Skin of body (tissue), 2 donors: ENCODE measurements around the gene CLMP. TPM values are rescaled to one million over a fixed set of nuclear protein-coding genes. Genes with fewer than 3 reads are reported as not detected.

Source experiments
- DNase-seq: peaks from one replicate; lab custom pipeline; 2025; lab: John Stamatoyannopoulos, UW
- total RNA-seq: library from RNA; depleted of rRNA; stranded (reverse); fragments of >200 nt; gene quantifications from one replicate; pipeline ENCODE4 v1.2.3, GENCODE V29; 2014

Gene CLMP
- total RNA-seq, 1 donor from 2014 or later, result 29.2 TPM

DNA sequence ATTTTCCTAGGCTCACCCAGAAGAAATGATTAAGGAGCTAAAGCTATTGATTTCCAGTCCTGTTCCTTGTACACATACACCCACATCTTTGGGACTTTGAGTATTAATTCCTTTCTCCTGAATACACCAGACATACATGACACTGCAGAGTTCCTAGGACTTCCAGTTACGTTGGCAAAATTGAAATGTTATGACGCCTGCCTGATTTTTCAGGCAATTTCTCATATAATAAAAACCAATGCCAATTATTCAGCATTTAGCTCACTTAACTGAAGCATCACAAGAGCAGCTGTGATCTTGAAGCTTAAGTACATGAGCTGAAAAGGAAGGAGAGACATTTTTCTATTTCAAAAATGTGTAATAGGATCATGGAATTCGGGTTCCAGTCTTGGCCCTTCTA lies 4.5 kb downstream of the CLMP start:
- peak; percentile 44 for DNase-seq

DNA sequence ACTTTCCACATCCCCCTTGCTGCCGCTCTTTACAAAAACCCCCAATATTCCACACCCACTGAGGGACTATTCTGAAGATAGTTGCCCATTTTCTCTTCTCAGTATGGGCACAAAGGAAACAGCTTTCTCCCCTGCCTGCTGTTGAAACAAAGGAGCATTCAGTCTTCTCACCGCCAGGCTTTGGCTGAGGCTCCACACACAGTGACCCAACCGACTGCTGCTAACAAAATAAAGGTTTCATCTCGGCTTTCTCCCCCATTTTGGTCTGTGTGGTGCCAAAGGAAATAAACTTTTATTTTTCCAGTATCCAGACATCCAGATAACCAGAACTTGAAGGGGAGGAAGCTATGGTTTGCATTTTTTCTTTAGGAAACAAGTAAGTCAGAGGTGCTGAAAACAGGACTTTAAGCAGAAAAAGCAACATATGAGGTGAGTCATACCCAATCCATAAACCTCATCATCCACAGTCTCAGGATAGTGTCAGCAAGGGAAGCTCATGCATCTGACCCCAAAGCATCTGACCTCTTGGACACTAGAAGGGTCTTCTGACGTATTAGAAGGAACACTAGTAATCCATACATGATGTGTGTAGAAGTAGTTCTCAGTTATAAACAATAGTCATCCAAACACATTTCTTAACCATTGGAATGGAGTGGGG lies 6.4 kb downstream of the CLMP start:
- peak; percentile 15 for DNase-seq

DNA sequence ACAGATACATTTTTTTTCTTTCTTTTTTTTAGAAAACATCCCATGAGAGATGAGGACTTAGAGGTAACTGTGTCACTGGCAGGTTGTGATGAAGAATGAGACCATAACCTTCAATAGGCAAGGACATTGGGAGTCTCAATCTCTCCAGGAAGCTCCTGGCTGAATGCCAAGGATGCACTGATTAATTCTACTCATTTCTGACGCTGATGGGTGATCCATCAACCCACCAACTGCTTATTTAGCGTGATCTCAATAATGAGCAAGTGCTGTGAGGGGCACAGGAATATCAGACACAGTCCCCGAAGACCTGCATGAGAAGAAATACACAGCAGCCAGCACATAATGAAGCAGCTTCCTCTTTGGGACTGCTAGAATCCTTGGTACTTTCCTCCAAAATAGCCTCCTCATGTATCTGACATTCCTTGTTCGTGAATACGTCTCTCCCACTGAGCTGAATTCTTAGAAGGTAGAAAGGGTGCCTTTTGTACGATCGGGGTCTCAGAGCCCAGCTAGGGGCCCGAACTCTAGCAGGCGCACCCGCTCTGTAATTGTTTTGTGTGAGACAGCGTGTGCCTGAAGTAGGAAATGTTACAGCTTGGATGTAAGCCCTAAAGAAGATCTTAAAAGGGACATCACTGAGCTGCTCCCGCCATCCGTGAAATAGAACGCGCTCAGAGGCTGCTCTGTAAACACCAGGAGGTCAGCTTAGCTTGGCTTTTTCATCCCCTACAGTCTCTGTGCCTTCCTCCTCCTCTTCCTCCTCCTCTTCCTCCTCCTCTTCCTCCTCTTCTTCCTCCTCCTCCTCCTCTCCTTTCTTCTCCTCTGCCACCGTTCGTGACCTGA lies 7.2 kb downstream of the CLMP start:
- no peak for DNase-seq

GRCh38 chr11:123187248-123187647 lies 7.8 kb downstream of the CLMP start:
- DNase-seq, result no peak

DNA sequence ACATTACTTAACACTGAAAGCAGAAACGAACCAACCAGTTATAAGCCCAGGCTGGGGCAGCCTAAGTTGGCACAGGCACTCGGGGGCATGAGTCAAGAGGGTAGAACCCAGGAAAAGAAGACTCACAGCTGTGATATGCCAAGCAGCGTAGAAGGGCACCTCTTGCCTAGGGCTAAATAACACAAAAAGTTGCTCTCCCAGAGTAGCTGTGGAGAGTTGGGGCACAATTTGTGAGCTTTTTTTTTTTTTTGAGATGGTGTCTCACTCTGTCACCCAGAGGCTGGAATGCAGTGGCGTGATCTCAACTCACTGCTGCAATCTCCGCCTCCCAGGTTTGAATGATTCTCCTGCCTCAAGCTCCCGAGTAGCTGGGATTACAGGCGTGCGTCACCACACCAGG lies 8.8 kb downstream of the CLMP start:
- no peak for DNase-seq

DNA sequence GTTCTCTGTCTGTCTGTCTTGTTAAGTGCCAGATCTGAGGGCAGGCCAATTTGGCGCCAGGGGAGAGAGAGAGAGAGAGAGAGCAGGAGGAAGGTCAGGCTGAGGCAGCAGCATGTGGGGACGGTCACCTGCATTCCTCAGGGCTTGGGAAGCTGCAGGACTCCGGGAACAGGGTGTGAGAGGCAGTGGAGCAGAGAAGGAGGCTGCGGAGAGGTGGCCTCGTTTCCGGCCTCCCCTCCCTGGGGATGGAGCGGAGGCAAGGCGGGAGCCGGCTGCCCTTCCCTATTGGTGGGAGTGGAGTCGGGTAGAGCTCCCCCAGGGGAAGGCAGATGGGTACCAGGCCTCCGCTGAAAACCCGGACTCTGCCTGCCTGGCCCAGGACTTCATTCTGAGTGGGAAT lies 9.7 kb downstream of the CLMP start:
- DNase-seq, result no peak

DNA sequence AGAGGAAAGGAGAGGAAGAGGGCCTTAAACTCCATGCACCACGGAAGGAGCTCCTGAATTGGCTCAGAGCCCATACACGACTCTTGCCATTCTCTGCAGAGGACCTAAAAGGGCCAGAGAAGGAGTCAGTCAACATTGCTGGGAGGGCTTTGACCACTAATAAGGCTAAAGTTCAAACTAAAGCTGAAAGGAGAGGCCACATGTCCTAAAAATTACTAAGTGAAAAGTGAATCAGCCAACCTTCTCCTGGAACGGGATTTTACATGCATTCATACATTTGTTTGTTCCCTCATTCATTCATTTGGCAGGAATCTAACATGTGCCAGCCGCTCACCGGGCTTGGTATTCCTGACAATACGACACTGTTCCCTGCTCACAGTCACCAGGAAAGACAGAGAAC lies 10.5 kb downstream of the CLMP start:
- DNase-seq, result no peak

DNA sequence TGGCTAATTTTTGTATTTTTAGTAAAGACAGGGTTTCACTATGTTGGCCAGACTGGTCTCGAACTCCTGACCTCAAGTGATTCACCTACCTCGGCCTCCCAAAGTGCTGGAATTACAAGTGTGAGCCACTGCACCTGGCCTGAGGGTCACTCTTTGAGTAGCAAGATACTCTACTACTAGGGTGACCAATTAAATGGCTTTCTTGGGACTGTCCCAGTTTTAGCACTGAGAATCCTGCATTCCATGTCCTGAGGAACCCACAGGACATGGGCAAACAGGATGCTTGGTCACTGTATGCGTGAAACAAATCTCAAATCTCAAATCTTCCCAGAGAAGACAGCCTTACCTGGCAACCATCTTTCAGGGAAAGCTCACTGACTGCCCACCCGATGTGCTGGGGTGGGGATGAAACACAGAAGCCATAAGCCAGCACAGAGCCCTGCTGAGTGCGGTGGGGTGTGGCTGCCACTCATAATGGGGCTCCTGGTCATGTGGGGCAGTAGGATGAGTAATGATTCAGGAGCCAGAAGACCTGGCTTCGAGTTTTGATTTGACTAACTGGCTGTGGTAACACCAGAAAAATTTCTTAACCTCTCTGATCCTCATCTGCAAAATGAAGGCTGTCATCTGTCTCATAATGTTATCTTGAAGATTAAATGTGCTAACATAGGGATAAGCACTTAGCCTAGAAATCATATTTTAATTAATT lies 11.5 kb downstream of the CLMP start:
- no peak for DNase-seq

GRCh38 chr11:123181767-123182500 lies 13.1 kb downstream of the CLMP start:
- DNase-seq, result no peak

DNA sequence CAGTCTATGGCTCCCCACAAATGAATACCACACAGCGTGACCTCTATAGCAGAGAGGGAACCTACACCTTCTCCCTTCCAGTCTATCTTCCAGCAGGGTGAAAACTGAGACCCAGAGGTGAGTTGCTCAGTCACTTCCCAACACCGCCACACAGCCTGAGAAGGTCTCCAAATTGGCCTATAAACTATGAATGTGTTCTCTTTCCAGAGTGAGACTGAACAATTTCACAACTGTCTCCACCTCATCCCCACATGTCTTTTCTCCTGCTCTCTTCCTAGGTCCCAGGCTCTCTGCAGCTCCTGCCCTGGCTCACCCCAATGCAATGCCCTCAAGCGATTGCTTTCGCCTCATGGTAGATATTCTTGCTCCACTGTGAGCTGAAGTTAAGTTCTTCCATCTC lies 14.0 kb downstream of the CLMP start:
- DNase-seq, result no peak

DNA sequence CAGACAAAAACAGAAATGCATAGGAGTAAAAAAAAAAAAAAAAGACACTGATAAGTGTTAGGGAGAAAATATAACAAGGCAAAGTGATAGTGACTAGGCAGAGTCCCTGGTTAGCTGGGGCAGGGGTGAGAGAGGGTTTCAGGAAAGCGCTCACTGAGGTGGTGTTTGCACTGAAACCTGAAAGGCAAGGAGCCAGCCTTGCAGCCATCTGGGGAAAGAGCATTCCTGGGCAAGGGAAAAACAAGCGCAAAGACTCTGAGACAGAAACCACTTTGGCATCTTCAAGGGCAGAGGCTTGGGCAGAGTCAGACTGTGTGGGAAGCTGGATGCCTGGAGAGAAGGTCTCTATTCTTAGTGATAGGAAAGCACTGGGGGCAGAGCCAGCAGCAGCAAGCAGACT lies 14.5 kb downstream of the CLMP start:
- no peak for DNase-seq

- DNase-seq, result no peak
These were observed 14.9 kb downstream of the CLMP start for GRCh38 chr11:123180166-123180565.

- no peak for DNase-seq
These were observed 15.5 kb downstream of the CLMP start for GRCh38 chr11:123179586-123179985.

- DNase-seq, result no peak
These were observed 16.9 kb downstream of the CLMP start for GRCh38 chr11:123178186-123178585.

- DNase-seq, result no peak
These were observed 18.3 kb downstream of the CLMP start for GRCh38 chr11:123176785-123177184.

DNA sequence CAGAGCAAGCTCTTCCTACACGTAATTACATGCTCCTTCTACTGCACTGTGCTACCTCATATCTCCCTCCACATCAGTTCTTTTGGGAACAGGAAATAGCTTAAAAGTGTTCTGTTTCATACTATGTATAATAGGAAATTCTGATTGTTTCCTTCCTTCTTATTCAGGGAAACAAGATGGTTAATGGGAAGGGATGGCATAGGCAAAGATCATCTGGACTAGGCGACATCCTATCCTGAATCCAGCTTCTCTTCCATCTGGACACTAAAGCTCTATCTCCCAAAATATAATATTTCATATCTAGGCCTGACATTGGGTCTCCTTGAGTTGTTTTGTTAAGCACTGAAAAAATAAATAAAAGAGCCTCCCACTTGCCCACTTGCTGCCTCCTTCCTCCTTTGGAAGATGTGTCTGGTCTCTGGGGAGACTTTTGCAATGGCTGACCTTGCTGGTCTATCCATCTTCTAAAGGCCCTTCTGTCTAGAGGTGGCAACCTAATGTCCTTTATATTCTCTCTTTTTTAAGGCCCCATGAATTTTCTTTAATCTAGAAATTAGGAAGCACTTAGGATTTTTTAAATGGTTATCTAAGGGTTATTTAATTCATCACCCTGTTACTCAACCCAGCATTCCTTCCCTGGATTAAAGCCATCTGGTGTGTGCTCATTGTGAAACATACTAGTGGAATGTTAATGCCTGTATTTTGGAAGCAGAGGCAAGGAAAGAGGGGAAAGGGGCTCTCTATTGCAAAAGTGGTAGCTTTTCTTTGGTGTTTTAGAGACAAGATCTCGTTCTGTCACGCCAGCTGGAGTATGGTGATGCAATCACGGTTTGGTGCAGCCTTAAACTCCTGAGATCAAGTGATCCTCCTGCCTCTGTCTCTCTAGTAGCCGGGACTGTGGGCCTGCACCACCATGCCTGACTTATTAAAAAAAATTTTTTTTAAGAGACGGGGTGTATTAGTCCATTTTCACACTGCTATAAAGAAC lies 20.6 kb downstream of the CLMP start:
- DNase-seq, result peak; percentile 98

DNA sequence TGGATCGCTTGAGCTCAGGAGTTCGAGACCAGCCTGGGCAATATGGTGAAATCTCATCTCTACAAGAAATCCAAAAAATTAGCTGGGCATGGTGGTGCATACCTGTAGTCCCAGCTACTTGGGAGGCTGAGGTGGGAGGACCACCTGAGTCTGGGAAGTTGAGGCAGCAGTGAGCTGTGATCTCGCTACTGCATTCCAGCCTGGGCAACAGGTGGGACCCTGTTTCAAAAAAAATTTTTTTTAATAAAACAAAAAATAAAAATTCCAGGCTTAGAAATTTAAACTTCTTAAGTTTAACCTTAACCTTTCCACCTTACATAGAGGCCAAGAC lies 21.2 kb downstream of the CLMP start:
- no peak for DNase-seq

GRCh38 chr11:123173040-123173855 lies 21.8 kb downstream of the CLMP start:
- peak; percentile 92 for DNase-seq

GRCh38 chr11:123170929-123171328 lies 24.1 kb downstream of the CLMP start:
- DNase-seq, result no peak

- DNase-seq, result no peak
These were observed 25.2 kb downstream of the CLMP start for GRCh38 chr11:123169821-123170220.
